GM12865 (cell line): Measurements from ENCODE around the gene GALNT7.

Experiments
- DNase-seq: peaks from one replicate; pipeline ENCODE4 v3.0.0; 2010; ENCODE audit warnings: low read depth
- H3K4me3 ChIP-seq: 2 replicates; pipeline ENCODE4 v1.5.1; 2011; ENCODE audit warnings: mild to moderate bottlenecking, low read depth, low read length, control low read depth
- CTCF ChIP-seq: IDR thresholded peaks from 2 replicates; pipeline ENCODE4 v1.5.1; 2011; ENCODE audit warnings: low read length, control low read depth, low read depth, inconsistent platforms; ENCODE audit not compliant: insufficient read depth; ENCODE audit errors: missing control alignments

Gene GALNT7

DNA sequence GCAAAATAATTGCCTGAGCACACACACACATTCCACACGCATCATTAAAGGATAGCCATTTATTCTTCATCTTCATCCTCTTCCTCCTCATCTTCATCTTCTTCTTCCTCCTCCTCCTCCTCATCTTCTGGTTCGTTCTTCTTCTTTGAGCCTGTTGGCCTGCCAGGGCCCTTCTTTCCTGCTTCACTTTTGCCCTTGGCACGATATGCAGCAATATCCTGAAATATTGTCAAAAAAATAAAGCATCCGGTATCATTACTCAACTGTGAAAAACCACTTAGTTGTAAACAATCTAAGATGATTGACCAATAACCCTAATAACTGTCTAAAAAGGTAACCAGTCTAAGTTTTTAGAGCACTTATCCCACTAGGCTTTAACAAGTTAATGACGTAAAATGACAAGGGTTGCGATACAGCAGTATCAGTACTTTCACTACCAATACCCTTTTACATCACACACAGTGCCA lies 163.4 kb downstream of the GALNT7 start:
- peak overlapping the region; percentile 99 for H3K4me3 ChIP-seq
- no peak for TF ChIP-seq CTCF
- peak; percentile 38 for DNase-seq

- TF ChIP-seq CTCF, result no peak
- no peak for DNase-seq
- H3K4me3 ChIP-seq, result peak overlapping the region; percentile 99
Observed at GRCh38 chr4:173332963-173333657, 164.5 kb downstream of the GALNT7 start.

DNA sequence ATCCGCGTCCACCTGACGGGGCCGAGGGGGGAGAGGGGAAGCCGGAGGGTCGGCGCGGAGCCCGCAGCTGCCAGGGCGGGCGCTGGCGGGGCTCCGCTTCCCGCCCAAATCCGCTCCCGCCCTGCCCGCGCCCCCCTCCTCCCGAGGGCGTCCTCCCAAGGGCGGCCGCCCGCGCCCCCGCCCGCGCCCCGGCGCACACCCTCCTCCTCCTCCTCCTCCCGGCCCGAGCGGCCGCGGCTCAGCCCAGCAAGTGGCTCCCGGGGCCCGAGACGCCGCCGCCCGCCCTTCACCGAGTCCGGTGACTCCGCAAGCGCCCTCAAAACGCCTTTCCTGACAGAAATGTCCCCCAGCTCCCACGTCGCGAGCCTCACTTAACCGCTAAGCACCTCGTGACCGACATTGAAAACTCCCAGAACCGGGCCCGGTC lies 165.1 kb downstream of the GALNT7 start:
- peak overlapping the region; percentile 99 for H3K4me3 ChIP-seq
- no peak for TF ChIP-seq CTCF
- peak; percentile 60 for DNase-seq

- DNase-seq, result peak; percentile 100
Observed at GRCh38 chr4:173334085-173334890, 165.7 kb downstream of the GALNT7 start, which contains the start of gene HMGB2. Gene HMGB2, minus strand, starts transcription at chr4:173334358. Its CDS starts 709 bp downstream, at chr4:173333649.

DNA sequence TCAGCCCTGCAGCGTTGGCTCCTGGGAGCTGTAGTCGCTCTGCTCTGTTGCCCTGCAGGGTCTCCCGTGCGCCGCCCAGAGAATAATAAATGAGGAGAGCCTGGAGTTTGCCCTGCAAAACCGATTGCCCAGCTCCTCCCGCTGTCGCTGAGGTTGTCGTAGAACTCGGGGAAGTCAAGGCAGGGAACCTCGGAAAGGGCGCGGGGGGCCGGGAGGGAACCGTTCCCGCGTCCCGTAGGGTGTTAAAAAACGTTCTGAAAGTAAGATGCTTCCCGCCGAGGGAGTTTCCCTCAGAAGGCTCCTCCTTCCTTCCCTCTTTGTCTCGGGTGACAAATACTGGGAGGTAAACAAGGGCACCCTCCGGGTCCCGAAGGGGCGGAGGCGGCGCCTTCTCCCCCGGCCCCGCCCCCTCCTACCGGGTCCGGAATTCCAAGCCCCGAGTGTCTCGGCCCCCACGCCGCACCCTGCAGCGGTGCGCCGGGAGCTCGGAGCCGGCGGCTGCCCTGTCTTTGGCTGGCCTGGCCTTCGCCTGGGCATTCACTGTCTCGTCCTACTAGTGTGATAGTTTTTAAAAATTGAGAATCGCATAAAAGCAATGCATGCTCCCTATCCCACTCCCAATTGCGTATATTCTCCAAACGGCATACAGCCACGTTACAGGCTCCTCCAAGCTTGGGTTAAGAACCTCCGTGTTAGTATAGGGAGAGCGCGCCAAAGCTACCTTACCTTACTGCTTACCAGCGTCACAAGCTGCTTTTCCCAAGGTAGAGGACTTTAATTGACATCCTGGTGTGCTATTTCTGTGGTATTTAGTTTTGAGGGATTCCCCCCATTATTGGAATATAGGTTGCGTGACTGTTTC lies 166.5 kb downstream of the GALNT7 start:
- peak overlapping the region; percentile 99 for H3K4me3 ChIP-seq
- DNase-seq, result peak; percentile 88
- TF ChIP-seq CTCF, result no peak

More at GRCh38 chr4:173334085-173334890, 165.7 kb downstream of the GALNT7 start, which contains the start of gene HMGB2:
- peak within 1 kb of the TSS; percentile 99 for H3K4me3 ChIP-seq
- TF ChIP-seq CTCF, result no peak

DNA sequence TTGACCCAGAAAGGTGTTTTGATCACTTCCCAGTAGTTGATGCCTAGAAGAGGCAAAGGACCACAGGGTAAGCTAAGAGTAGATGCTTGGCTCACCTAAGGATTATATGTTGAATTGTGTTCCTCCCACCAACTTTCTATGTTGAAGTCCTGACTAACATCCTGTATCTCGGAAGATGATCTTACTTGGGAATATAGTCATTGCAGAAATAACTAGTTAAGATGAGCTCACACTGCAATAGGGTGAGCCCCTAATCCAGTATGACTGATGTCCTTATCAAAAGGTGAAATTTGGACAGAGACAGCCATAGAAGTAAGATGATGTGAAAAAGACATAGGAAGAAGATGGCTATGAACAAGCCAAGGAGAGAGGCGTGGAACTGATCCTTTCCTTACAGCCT lies 168.9 kb downstream of the GALNT7 start:
- no peak for TF ChIP-seq CTCF
- no peak for DNase-seq

More for the DNA sequence above, 168.9 kb downstream of the GALNT7 start:
- H3K4me3 ChIP-seq, result no peak overlapping the region
